Measurements from ENCODE around the gene ISG15. TPM values are rescaled to one million over a fixed set of nuclear protein-coding genes. Genes with fewer than 3 reads are reported as not detected.

ISG15 gene
- total RNA-seq, 2 experiments from 2014 or later = 30.5 to 51.7 TPM

DNA sequence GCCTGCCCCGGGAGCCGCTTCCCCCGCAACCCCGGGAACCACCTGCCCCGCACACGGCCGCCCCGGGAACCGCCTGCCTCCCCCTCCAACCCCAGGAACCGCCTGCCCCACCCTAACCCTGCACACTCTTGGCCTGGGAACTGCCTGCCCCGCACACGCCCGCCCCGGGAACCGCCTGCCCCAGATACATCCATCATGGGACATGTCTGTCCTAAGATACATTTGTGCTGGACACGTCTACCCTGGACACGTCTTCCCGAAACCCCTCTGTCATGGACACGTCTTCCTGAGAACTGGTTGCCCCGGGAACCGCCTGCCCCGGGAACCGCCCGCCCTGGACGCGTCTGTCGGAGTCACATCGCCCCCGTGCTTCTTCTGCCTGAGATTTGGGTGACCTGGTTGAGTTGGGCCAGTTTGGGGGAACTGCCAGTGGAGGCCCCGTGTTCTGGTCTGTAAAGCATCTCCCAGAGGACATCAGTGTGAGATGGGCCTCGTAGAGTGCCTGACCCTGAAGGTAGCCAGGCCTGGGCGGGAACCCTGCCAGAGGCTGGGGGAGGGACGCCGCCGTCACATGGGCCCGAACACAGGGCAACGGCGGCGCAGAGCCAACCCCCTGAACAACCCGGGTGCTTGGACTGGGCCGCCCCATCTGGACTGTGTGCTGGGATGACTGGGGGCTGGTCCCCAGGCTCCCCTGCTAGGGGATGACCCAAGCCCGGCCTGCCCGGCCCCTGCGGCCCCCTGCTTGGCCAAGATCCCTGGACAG, 35.0 kb upstream of the ISG15 start:
- H3K4me3 Mint-ChIP-seq = no peak overlapping the region
- H3K4me1 Mint-ChIP-seq = peaks cover 6% of the 10 kb centered on the region
- intact Hi-C loops (cut with DNase I, micrococcal nuclease) = no loop called here
- H3K27ac Mint-ChIP-seq = no peak overlapping the region
- peaks cover 13% of the 10 kb centered on the region for H3K27me3 Mint-ChIP-seq
- ChIA-PET CTCF (no interaction called here), POLR2A (no interaction called here)
- DNase-seq (no peak), ATAC-seq (no peak)
- no peaks in the 10 kb centered on the region for H3K9me3 Mint-ChIP-seq (ENCODE audit: low read depth)
- H3K36me3 Mint-ChIP-seq (ENCODE audit: low read depth) = no peaks in the 10 kb centered on the region

- ATAC-seq (no peak), DNase-seq (no peak)
- POLR2A ChIA-PET = interaction anchor here (0.5 kb wide), 1 partner anchor 298 kb away, joined by 6 read pairs; no protein-coding TSS in a partner anchor
- intact Hi-C loops (cut with DNase I, micrococcal nuclease) = no loop called here
- H3K36me3 Mint-ChIP-seq (ENCODE audit: low read depth) = no peaks in the 10 kb centered on the region
- no peak overlapping the region for H3K27ac Mint-ChIP-seq
- CTCF ChIA-PET = interaction anchor here (0.5 kb wide), 1 partner anchor 52 kb away, joined by 3 read pairs; no protein-coding TSS in a partner anchor
- H3K4me1 Mint-ChIP-seq = peaks cover 6% of the 10 kb centered on the region
- H3K4me3 Mint-ChIP-seq = no peak overlapping the region
- H3K9me3 Mint-ChIP-seq (ENCODE audit: low read depth) = no peaks in the 10 kb centered on the region
- H3K27me3 Mint-ChIP-seq = peaks cover 17% of the 10 kb centered on the region
These were observed 34.2 kb upstream of the ISG15 start for GRCh38 chr1:978835-979743.

- Mint-ChIP-seq H3K4me3 (no peak overlapping the region), H3K27me3 (peaks cover 17% of the 10 kb centered on the region), H3K36me3 (ENCODE audit: low read depth) (no peaks in the 10 kb centered on the region), H3K9me3 (ENCODE audit: low read depth) (no peaks in the 10 kb centered on the region), H3K27ac (no peak overlapping the region), H3K4me1 (peaks cover 6% of the 10 kb centered on the region)
- intact Hi-C loops (cut with DNase I, micrococcal nuclease) = loop anchor here (5.0 to 10.0 kb wide), 3 partner anchors 38 to 313 kb away; no protein-coding TSS in a partner anchor
- DNase-seq (no peak), ATAC-seq (no peak)
- POLR2A ChIA-PET = interaction anchor here (0.5 kb wide), 1 partner anchor 297 kb away, joined by 6 read pairs; no protein-coding TSS in a partner anchor
- CTCF ChIA-PET = interaction anchor here (0.5 kb wide), 1 partner anchor 53 kb away, joined by 3 read pairs; no protein-coding TSS in a partner anchor
These were observed 33.6 kb upstream of the ISG15 start for GRCh38 chr1:979744-980072.

- no peaks in the 10 kb centered on the region for H3K36me3 Mint-ChIP-seq (ENCODE audit: low read depth)
These were observed 33.1 kb upstream of the ISG15 start for GRCh38 chr1:980137-980571.

GRCh38 chr1:980602-981395, 32.5 kb upstream of the ISG15 start:
- intact Hi-C loops (cut with DNase I, micrococcal nuclease) = loop anchor here (5.0 to 10.0 kb wide), 3 partner anchors 37 to 312 kb away; no protein-coding TSS in a partner anchor
- no peak overlapping the region for H3K27ac Mint-ChIP-seq
- no peak overlapping the region for H3K4me3 Mint-ChIP-seq
- ChIA-PET POLR2A (no interaction called here), CTCF (interaction anchor here (0.6 to 2.7 kb wide), 7 partner anchors 9 to 604 kb away, joined by 3 to 19 read pairs (median 4); no protein-coding TSS in a partner anchor)
- no peaks in the 10 kb centered on the region for H3K36me3 Mint-ChIP-seq (ENCODE audit: low read depth)
- H3K4me1 Mint-ChIP-seq = peaks cover 4% of the 10 kb centered on the region
- ATAC-seq (no peak), DNase-seq (no peak)
- peaks cover 19% of the 10 kb centered on the region for H3K27me3 Mint-ChIP-seq
- H3K9me3 Mint-ChIP-seq (ENCODE audit: low read depth) = no peaks in the 10 kb centered on the region

More at GRCh38 chr1:980137-980571, 33.1 kb upstream of the ISG15 start:
- Mint-ChIP-seq H3K27ac (no peak overlapping the region), H3K27me3 (peaks cover 17% of the 10 kb centered on the region), H3K4me3 (no peak overlapping the region), H3K4me1 (peaks cover 6% of the 10 kb centered on the region), H3K9me3 (ENCODE audit: low read depth) (no peaks in the 10 kb centered on the region)
- intact Hi-C loops (cut with DNase I, micrococcal nuclease) = loop anchor here (5.0 to 10.0 kb wide), 3 partner anchors 37 to 312 kb away; no protein-coding TSS in a partner anchor
- ATAC-seq (no peak), DNase-seq (no peak)
- ChIA-PET CTCF (interaction anchor here (0.5 kb wide), 1 partner anchor 53 kb away, joined by 3 read pairs; no protein-coding TSS in a partner anchor), POLR2A (no interaction called here)

GRCh38 chr1:981491-981954, 31.8 kb upstream of the ISG15 start:
- intact Hi-C loops (cut with DNase I, micrococcal nuclease) = loop anchor here (5.0 to 10.0 kb wide), 3 partner anchors 36 to 311 kb away; no protein-coding TSS in a partner anchor
- POLR2A ChIA-PET = no interaction called here
- Mint-ChIP-seq H3K4me1 (peaks cover 3% of the 10 kb centered on the region), H3K36me3 (ENCODE audit: low read depth) (no peaks in the 10 kb centered on the region), H3K4me3 (no peak overlapping the region), H3K27ac (no peak overlapping the region), H3K27me3 (peaks cover 20% of the 10 kb centered on the region), H3K9me3 (ENCODE audit: low read depth) (no peaks in the 10 kb centered on the region)
- ATAC-seq = no peak
- CTCF ChIA-PET = interaction anchor here (0.6 to 2.7 kb wide), 6 partner anchors 8 to 603 kb away, joined by 3 to 19 read pairs (median 4); no protein-coding TSS in a partner anchor
- DNase-seq = no peak

DNA sequence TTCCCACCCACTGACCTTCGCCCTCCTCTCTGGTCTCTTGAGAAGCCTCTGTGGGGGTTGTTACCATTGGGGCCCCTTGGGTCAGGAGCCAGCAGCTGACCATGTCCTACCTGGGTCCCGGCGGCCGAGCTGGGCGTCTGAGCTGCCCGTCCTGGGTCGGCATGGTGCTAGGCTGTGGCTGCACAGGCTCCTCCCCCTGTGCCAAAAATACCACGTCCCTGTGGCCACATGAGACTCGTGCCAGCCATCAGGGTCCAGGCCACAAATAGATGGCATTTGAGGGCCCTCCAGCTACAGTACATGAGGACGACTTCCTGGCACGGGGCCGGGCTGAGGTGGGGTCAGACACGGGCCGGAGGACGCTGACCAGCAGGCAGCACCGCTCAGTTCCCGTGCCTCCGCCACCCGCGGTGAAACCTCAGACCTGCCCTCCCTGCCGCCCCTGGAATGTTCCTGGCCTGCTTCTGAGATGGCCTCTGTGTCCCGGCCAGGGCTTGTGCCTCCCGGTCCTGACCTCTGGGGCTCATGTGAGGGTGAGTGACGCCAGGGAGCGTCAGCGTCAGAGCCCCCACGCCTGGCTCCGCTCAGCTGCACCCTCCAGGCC, 31.2 kb upstream of the ISG15 start, which contains the start of gene PERM1:
PERM1 (minus strand) TSS at position 139 of the 604 bp plus-strand sequence. CDS start 1,064 bp downstream, outside the sequence.
- peaks cover 3% of the 10 kb centered on the region for H3K4me1 Mint-ChIP-seq
- no peak for DNase-seq
- peaks cover 20% of the 10 kb centered on the region for H3K27me3 Mint-ChIP-seq
- ATAC-seq = no peak
- intact Hi-C loops (cut with DNase I, micrococcal nuclease) = loop anchor here (5.0 to 10.0 kb wide), 3 partner anchors 35 to 310 kb away; no protein-coding TSS in a partner anchor
- POLR2A ChIA-PET = no interaction called here
- no peak within 1 kb of the TSS for H3K27ac Mint-ChIP-seq
- H3K4me3 Mint-ChIP-seq = no peak within 1 kb of the TSS
- H3K36me3 Mint-ChIP-seq (ENCODE audit: low read depth) = no peaks in the 10 kb centered on the region
- no peaks in the 10 kb centered on the region for H3K9me3 Mint-ChIP-seq (ENCODE audit: low read depth)
- CTCF ChIA-PET = interaction anchor here (0.8 to 3.3 kb wide), 7 partner anchors 11 to 81 kb away, joined by 3 to 23 read pairs (median 5); no protein-coding TSS in a partner anchor

- Mint-ChIP-seq H3K9me3 (ENCODE audit: low read depth) (no peaks in the 10 kb centered on the region), H3K4me1 (peaks cover 3% of the 10 kb centered on the region), H3K4me3 (no peak overlapping the region), H3K36me3 (ENCODE audit: low read depth) (no peaks in the 10 kb centered on the region), H3K27me3 (peaks cover 20% of the 10 kb centered on the region), H3K27ac (no peak overlapping the region)
- ATAC-seq = no peak
- DNase-seq = no peak
- intact Hi-C loops (cut with DNase I, micrococcal nuclease) = loop anchor here (5.0 to 10.0 kb wide), 3 partner anchors 34 to 309 kb away; no protein-coding TSS in a partner anchor
- ChIA-PET CTCF (interaction anchor here (0.8 to 3.3 kb wide), 8 partner anchors 10 to 124 kb away, joined by 3 to 23 read pairs (median 4); partner anchors contain the start of gene NOC2L), POLR2A (interaction anchor here (0.6 kb wide), 2 partner anchors 10 to 153 kb away, joined by 3 read pairs; no protein-coding TSS in a partner anchor)
These were observed 30.4 kb upstream of the ISG15 start for GRCh38 chr1:982765-983436.

DNA sequence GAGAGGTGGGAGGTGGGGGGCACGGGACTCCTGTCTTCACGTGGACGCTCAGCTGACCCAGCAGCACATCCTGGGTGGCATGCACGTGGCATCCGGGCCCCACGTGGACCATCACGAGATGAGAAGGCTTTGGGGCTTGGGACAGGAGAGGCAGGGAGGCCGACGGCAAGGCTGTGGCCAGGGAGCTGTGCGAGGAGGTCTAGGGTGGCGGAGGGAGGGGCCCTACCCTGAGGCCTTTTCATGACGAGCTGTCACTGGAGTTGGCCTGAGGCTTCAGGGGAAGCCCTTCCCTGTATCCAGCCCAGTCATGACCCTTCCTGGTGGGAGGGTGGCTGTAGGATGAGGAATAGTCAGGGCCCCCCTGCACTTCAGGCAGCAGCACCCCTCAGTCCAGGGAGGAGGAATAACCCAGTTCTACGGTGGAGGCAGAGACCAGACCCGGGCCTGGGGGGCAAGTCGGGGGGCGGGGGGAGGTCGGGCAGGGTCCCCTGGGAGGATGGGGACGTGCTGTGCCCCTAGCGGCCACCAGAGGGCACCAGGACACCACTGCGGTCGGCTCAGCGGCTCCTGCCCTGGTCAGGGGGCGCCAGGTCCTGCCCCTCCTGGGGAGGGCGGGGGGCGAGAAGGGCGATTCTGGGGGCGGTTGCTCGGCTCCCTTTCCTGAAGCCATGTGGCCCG, 29.4 kb upstream of the ISG15 start:
- no peaks in the 10 kb centered on the region for H3K4me1 Mint-ChIP-seq
- peaks cover 18% of the 10 kb centered on the region for H3K27me3 Mint-ChIP-seq
- peak; percentile 82 for ATAC-seq
- CTCF ChIA-PET = interaction anchor here (0.6 to 3.3 kb wide), 9 partner anchors 8 to 267 kb away, joined by 3 to 23 read pairs (median 4); partner anchors contain the start of gene NOC2L
- POLR2A ChIA-PET = no interaction called here
- peak; percentile 80 for DNase-seq
- intact Hi-C loops (cut with DNase I, micrococcal nuclease) = loop anchor here (1.0 to 10.0 kb wide), 5 partner anchors 33 to 308 kb away; no protein-coding TSS in a partner anchor
- H3K36me3 Mint-ChIP-seq (ENCODE audit: low read depth) = no peaks in the 10 kb centered on the region
- no peak overlapping the region for H3K27ac Mint-ChIP-seq
- H3K4me3 Mint-ChIP-seq = no peak overlapping the region
- H3K9me3 Mint-ChIP-seq (ENCODE audit: low read depth) = no peaks in the 10 kb centered on the region

All from activated CD4-positive, alpha-beta T cell treated with anti-CD3 and anti-CD28 coated beads for 36 hours (primary cell).